HEK293 (cell line): ENCODE results near the gene CDK14.

Source experiments
- CTCF ChIP-seq: fragments of 450-650 bp; formaldehyde crosslinking; IDR thresholded peaks from 2 replicates; pipeline ENCODE4 v1.5.1; 2016; ENCODE audit warnings: missing biosample characterization, missing genetic modification characterization
- SP3 ChIP-seq: fragments of 450-650 bp; formaldehyde crosslinking; IDR thresholded peaks from 2 replicates; pipeline ENCODE4 v1.5.1; 2016; ENCODE audit warnings: missing biosample characterization, missing genetic modification characterization
- ZBTB20 ChIP-seq: fragments of 450-650 bp; formaldehyde crosslinking; IDR thresholded peaks from 2 replicates; pipeline ENCODE4 v1.5.1; 2016; ENCODE audit warnings: missing biosample characterization, missing genetic modification characterization

GRCh38 chr7:90706072-90706716 lies 110.1 kb downstream of the CDK14 start:
- TF ChIP-seq CTCF (tag by site-specific recombination) (no peak), ZBTB20 (tag by site-specific recombination) (no peak), SP3 (tag by site-specific recombination) (no peak)
